HEK293 (cell line): Measurements from ENCODE around the gene CYB5RL.

Experiments used
- MZF1 ChIP-seq: fragments of 450-650 bp; formaldehyde crosslinking; IDR thresholded peaks from 2 replicates; pipeline ENCODE4 v1.5.1; 2017; ENCODE audit warnings: missing biosample characterization, missing genetic modification characterization, borderline replicate concordance
- PRDM4 ChIP-seq: fragments of 450-650 bp; formaldehyde crosslinking; IDR thresholded peaks from 2 replicates; pipeline ENCODE4 v1.5.1; 2017; ENCODE audit warnings: missing biosample characterization, missing genetic modification characterization
- YY1 ChIP-seq: fragments of 450-650 bp; formaldehyde crosslinking; IDR thresholded peaks from 2 replicates; pipeline ENCODE4 v1.5.1; 2018; ENCODE audit warnings: missing biosample characterization, missing genetic modification characterization
- ZBTB20 ChIP-seq: fragments of 450-650 bp; formaldehyde crosslinking; IDR thresholded peaks from 2 replicates; pipeline ENCODE4 v1.5.1; 2016; ENCODE audit warnings: missing biosample characterization, missing genetic modification characterization
- ZBTB49 ChIP-seq: fragments of 450-650 bp; formaldehyde crosslinking; IDR thresholded peaks from 2 replicates; pipeline ENCODE4 v1.5.1; 2016; ENCODE audit warnings: missing biosample characterization, missing genetic modification characterization, low read depth
- ZNF214 ChIP-seq: fragments of 450-650 bp; formaldehyde crosslinking; IDR thresholded peaks from 2 replicates; pipeline ENCODE4 v1.5.1; 2017; ENCODE audit warnings: missing biosample characterization, mild to moderate bottlenecking, missing genetic modification characterization, borderline replicate concordance
- ZNF423 ChIP-seq: fragments of 450-650 bp; formaldehyde crosslinking; IDR thresholded peaks from 2 replicates; pipeline ENCODE4 v1.5.1; 2016; ENCODE audit warnings: missing biosample characterization, missing genetic modification characterization
- ZNF585B ChIP-seq: fragments of 450-650 bp; formaldehyde crosslinking; IDR thresholded peaks from 2 replicates; pipeline ENCODE4 v1.5.1; 2016; ENCODE audit warnings: missing biosample characterization, missing genetic modification characterization
- ZNF704 ChIP-seq: fragments of 450-650 bp; formaldehyde crosslinking; IDR thresholded peaks from 2 replicates; pipeline ENCODE4 v1.5.1; 2016; ENCODE audit warnings: missing biosample characterization, missing genetic modification characterization
- TF ChIP-seq, protein P1 (sequence below): fragments of 450-650 bp; formaldehyde crosslinking; IDR thresholded peaks from 2 replicates; pipeline ENCODE4 v1.5.1; 2016; ENCODE audit warnings: missing biosample characterization, missing genetic modification characterization
- TF ChIP-seq, protein P2 (sequence below): fragments of 450-650 bp; formaldehyde crosslinking; IDR thresholded peaks from 2 replicates; pipeline ENCODE4; 2016; ENCODE audit warnings: missing biosample characterization, missing genetic modification characterization

GRCh38 chr1:54156201-54156600 lies 43.6 kb downstream of the CYB5RL start:
- TF ChIP-seq, protein P1, sequence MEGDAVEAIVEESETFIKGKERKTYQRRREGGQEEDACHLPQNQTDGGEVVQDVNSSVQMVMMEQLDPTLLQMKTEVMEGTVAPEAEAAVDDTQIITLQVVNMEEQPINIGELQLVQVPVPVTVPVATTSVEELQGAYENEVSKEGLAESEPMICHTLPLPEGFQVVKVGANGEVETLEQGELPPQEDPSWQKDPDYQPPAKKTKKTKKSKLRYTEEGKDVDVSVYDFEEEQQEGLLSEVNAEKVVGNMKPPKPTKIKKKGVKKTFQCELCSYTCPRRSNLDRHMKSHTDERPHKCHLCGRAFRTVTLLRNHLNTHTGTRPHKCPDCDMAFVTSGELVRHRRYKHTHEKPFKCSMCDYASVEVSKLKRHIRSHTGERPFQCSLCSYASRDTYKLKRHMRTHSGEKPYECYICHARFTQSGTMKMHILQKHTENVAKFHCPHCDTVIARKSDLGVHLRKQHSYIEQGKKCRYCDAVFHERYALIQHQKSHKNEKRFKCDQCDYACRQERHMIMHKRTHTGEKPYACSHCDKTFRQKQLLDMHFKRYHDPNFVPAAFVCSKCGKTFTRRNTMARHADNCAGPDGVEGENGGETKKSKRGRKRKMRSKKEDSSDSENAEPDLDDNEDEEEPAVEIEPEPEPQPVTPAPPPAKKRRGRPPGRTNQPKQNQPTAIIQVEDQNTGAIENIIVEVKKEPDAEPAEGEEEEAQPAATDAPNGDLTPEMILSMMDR (tag by site-specific recombination) = no peak
- no peak for TF ChIP-seq ZNF585B (tag by site-specific recombination)
- TF ChIP-seq ZNF704 (tag by site-specific recombination) = no peak
- TF ChIP-seq ZNF214 (tag by site-specific recombination) = no peak
- TF ChIP-seq MZF1 = no peak
- TF ChIP-seq, protein P2, sequence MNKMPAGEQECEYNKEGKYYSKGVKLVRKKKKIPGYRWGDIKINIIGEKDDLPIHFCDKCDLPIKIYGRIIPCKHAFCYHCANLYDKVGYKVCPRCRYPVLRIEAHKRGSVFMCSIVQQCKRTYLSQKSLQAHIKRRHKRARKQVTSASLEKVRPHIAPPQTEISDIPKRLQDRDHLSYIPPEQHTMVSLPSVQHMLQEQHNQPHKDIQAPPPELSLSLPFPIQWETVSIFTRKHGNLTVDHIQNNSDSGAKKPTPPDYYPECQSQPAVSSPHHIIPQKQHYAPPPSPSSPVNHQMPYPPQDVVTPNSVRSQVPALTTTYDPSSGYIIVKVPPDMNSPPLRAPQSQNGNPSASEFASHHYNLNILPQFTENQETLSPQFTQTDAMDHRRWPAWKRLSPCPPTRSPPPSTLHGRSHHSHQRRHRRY (tag by site-specific recombination) = no peak
- no peak for TF ChIP-seq ZBTB49
- TF ChIP-seq ZNF423 (tag by site-specific recombination) = no peak
- TF ChIP-seq ZBTB20 (tag by site-specific recombination) = no peak
- no peak for TF ChIP-seq YY1
- no peak for TF ChIP-seq PRDM4
